ENCODE results near the gene CNOT8.
"Not testable (repeated sequence)": the region's sequence is repeated elsewhere in the genome, so short reads cannot be mapped to it uniquely, and the experiment has no call there.

CNOT8 gene

DNA sequence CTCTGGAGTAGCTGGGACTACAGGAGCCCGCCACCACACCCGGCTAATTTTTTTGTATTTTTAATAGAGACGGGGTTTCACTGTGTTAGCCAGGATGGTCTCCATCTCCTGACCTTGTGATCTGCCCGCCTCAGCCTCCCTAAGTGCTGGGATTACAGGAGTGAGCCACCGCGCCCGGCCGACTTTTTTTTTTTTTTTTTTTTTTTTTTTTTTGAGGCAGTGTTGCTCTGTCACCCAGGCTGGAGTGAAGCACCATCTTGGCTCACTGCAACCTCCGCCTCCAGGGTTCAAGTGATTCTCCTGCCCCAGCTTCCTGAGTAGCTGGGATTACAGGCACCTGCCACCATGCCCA is 22.8 kb upstream of the CNOT8 start:
- DNase-seq (ENCODE audit: low spot score), result not testable (repeated sequence)

DNA sequence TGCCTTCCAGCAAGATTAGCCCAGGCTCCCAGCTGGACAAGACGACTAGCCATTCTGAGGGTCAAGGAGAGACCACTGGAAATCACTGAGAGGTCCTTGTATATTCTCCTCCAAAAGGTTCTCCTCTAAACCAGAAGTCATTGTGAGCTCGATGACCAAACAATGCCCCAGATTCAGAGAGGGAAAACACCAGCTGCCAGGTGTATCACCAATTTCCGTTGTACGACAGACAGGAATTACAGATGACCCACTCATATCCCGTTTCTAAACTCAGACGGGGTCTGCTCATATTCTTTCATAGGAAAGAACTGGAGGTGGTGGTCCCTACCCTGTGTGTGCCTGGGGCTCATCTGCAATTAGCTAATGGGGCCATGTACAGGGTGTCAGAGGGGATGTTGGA is 22.2 kb upstream of the CNOT8 start:
- DNase-seq (ENCODE audit: low spot score), result no peak

DNA sequence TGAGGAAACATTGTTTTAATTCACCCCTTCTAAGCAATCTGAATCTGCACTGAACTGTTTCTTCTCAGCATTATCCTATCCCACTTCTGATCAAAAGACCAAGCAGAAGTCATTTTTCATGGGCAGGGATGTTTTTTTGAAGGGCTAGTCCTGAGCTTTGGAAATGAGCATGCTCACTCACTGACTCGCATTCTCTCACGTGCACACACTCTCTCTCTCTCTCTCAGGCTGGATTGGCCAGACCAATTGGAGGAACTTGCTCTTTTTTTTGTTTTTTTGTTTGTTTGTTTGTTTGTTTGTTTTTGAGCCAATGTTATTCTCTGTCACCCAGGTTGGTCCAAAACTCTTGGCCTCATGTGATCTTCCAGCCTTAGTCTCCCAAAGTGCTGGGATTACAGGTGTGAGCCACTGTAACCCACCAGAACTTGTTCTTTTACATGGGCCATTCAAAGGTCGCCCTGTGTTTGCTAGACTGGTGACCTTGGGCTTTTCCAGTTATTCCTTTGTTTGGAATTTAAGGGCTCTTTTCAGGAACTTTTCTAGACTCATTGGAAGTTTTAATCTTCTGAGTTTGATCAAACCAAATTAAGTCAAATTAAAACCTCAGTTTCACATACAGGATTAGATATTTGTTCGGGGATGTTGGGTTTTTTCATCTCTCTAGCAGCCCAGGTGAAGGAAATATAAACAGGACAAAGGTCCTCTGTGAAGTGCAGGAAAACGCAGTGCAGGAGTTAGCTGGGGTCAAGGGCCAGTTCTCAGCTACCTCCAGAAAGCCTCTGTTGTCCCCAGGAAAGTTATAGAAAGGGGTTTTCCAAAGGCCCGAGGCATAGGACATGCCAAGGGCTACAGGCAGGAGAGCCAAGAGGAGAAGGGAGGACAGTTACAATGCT is 21.2 kb upstream of the CNOT8 start:
- DNase-seq (ENCODE audit: low spot score), result no peak

DNA sequence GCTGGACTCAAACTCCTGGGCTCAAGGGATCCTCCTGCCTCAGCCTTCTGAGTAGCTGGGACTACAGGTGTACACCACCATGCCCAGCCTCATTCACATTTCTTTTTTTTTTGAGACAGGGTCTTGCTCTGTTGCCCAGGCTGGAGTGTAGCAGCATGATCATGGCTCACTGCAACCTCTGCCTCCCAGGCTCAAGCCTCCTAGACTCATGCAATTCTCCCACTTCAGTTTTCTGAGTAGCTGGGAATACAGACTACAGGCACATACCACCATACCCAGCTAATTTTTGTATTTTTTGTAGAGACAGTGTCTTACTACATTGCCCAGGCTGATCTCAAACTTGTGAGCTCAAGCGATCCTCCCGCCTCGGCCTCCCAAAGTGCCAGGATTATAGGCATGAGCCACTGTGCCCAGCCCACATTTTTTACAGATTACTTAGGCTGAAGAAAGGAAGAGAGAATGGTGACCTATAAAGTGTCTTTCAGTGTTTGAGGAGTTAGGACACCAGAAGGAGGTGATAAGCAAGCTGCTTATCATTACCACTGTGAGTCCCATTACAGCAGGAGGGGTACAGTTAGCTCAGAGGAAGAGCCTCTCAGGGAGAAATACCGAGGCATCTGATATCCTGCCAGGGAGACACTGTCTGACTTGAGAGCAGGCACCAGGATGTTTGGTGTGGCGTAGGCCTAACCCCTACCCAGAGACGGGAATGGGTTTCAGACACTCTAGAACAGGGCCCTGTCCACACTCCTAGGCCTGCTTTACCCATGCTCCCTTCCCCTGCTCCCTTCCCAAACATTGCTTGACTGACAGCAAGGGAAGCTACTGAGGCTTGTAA is 17.8 kb upstream of the CNOT8 start:
- no peak for DNase-seq (ENCODE audit: low spot score)

DNA sequence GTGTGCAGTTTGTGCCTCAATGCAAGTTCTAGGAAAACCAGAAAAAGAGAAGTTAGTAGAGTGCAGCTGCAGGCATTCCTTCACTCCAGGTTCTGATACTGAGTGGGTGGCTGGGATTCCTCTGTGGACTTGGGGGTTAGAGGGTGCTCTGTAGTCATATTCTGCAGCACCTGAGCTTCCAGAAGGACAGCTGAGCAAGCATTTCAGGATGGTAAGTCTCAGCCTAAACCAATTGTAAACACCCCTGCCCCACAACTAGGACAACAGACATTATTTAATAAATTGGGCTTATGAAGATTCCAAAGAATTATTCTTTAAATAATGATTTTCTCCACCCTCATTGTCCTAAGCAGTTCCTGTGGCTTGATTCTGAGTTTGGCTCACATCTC is 17.2 kb upstream of the CNOT8 start:
- DNase-seq (ENCODE audit: low spot score), result no peak

DNA sequence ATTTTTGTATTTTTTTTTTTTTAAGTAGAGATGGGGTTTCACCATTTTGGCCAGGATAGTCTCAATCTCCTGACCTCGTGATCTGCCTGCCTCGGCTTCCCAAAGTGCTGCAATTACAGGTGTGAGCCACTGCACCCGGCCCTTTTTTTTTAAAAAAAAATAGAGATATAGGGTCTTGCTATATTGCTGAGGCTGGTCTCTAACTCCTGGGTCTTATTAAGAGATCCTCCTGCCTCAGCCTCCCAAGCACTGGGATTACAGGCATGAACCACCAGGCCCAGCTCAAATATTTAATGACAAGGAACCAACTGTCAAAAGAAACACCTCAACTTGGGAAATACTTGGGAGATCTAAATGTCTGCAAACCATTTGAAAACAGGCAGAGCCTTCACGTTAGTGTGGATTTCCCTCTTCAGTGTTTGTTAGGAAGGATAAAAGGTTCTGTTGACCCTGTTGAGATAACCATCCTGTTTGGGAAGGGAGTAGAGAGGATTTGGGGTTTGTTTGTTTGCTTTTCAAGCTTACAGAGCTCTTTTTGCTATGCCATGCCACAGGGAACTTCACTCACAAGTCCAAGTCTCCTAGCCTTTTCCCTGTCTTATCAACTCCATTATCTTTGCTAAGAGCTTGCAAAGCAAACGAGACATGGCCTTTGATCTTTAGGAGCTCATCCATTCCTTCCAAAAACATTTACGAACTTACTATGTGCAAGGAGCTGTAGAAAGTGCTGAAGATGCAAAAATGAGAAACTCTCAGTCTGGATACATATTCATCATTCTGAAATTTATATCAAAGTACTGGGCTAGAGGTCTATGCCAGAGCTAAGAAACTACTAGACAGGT is 15.5 kb upstream of the CNOT8 start:
- no peak for DNase-seq (ENCODE audit: low spot score)

DNA sequence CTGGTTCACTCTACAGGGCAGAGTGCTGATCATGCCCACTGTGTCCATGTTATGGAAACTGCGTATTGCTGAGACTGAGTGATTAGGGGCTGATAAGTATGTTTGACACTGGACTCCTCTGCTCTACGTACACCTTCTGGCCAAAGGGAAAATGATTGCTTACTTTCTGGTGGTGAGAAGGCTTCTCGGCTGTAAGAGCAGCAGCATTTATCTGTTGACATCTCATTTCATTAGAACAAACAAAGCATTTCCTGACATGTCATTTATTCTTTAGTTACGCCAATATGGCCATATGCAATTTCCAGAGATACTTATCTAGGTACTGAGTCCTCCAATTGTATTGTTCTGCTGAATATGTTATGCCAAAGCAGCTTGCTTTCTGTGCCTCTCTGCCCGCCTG is 13.6 kb upstream of the CNOT8 start:
- no peak for DNase-seq (ENCODE audit: low spot score)

DNA sequence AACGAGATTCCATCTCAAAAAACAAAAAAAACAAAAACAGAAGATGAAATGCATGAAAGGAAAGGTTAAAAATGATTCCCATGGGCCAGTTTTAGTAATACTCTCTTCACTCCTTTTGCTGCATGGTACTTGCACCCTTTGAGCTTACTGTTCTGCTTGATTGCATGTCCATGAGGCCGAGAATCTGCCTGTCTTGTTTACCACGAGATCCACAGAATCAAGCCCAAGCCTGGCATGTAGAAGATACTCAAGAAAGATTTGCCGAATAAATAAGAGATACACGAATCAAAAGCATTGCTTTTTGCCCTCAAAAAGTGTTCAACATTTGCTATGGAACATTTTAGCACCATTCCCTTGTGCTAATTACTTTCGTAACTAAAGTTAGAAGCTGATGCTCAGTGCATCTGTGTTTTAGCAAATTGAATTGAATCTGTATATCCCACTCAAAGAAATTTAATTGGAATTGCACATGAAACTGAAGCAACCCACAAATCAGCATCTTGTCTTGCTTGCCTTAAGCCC is 9.1 kb upstream of the CNOT8 start:
- no peak for DNase-seq (ENCODE audit: low spot score)

DNA sequence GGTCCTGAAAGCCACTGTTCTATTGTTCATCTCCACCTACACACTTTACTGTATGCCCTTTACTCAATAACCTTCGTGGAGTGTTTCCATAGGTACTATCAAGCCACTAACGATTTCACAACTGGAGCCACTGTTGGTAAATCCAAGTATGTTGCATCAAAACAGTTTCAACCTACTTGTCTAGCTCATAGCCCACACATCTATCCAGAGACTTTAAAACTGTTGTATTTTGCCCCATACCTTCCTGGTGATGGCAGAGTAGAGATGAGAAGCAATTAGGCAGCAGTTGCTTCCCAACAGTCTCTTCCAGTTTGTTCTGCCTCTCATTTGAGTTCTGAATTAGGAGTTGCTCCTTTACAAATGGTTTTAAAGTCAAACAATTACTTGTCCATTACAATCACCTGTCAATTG is 8.6 kb upstream of the CNOT8 start:
- no peak for DNase-seq (ENCODE audit: low spot score)

DNA sequence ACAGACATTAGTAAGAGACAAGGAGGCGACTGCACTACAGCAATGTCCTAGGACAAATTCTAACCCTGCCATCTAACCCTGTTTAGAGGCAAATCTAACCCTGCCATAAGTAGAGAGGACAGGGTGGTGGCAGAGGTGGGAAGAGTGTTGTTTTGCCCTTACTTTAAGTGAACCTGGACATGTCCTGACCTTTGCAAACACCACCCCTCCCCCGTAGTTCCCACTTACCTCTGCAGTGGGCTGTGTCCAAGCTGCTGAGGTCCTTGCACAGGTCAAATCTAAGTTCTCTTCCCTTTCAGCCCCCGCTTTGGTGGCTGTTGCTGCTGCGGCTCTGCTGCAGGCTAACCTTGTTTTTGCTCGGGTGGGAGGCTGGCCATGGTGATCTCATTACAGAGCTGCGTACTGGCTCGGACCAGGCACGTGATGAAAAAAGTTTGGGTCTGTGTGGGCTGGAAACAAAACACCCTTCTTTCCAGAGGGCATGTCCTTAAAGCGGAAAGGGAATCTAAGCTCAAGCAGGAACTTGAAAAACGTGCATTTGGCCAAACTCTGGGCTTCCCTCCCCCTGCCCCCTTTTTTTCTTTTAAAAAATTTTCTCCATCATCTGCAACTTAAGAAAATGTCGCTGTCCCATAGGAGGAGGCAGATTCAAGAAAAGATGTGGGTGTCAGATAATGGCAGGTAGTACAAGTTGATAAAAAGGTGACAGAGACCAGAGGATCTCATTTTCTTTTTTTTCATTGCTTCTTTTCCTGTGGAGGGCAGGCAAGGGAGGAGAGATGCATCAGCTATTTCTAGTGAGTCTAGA is 8.0 kb upstream of the CNOT8 start, which contains the start of gene FAXDC2:
Gene FAXDC2, minus strand, starts transcription at position 349 of the 808 bp plus-strand sequence. CDS start 12,425 bp downstream, outside the sequence.
- no peak for DNase-seq (ENCODE audit: low spot score)

DNA sequence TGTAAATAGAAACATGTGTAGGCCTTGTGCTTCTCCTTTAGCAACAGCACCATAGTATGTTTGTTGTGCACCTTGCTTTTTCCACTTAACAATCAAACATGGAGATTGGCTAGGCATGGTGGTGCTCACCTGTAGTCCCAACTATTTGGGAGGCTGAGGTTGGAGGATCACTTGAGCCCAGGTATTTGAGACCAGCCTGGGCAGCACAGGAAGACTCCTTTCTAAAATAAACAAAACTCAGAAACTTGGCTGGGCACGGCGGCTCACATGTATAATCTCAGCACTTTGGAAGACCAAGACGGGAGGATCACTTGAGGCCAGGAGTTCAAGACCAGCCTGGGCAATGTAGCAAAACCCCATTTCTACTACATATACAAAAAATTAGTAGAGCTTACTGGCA is 7.1 kb upstream of the CNOT8 start:
- no peak for DNase-seq (ENCODE audit: low spot score)

DNA sequence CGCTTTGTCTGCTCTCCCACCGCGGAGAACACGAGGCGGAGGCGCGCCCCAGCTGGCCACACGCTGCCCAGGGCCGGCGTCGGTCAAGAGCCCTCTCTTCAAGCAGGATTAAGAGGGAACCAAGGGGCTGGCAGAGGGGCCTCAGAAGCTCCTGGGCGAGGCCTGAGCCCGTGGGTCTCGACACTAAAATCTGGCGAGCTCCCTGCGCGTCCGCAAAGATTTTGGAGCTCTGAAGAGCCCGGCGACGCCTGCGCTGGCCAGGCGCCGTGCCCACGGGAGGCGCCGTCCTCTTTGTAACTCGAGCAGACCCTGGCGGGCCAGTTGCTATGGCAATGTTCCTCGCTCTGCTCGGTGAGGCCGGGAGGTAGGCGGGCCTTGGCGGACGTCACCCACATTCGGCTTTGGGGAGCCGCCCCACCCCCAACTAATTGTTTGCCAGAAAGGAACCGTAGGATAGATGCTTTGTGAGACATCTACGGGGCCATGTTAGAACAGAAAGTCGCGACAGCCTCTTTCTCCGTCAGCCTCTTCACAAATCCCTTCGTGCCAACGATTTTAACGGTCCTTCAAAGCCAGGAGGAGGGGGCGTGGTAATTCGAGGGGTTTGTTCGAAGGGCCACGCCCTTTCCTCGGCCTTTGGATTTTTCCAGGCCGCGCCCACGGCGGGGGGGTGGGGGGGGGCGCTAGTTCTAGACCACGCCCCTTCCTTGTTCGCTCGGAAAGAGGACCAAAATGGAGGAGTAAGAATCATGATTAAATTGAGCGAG is 714 bp upstream of the CNOT8 start:
- DNase-seq (ENCODE audit: low spot score), result peak; percentile 86

DNA sequence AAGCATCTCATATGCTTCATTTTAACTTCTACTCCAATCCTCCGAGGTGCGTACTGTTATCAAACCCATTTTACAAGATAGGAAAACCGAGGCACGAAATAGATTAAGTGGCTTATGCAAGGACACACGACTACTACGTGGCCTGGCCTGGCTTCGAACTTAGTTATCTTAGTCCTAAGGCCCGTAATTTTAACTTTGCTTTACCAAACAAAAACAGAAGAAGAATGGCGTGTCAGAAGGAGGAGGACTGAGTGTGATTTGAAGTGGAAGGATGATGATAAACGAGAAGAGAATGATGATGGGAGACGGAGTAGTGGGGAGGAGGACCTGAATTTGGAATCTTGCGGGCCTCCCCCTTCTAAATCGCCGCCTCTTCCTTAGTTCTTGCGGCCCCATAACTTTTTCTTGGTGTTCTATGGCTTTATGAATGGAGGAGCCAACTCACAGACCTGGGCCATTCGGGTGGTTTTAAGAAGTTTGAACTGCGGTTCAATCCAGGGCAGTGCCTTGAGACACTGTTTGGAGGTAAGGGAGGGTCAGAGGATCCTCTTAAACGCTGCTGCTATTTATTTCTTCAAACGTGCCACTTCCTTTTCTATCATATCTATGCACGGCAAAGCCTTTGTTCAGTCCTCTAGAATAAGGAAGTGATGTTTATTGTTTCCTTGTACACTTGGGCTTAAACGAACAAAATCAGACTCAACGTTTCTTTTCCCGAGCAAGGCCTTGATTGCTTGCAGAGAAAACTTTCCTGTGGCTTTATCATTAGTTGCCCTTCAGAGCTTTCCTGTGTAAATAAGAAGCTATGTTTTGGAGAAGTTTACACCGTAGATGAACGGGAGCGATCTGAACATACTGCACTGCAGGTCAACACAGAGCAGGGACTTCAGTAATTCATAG is 795 bp downstream of the CNOT8 start:
- no peak for DNase-seq (ENCODE audit: low spot score)

DNA sequence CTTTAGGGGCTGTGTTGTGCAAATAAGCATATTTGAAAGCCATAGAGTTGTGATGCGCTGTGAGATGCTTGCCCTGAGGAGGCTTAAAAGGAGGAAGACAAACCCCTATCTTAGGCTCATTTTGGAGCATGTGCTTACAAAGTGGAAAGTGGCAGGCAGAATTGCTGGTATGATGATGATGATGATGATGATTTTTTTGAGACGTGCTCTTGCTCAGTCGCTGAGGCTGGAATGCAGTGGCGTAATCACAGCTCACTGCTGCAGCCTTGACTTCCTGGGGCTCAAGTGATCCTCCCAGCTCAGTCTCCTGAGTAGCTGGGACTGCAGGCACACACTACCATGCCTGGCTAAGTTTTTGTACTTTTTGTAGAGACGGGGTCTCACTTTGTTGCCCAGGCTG is 1.7 kb downstream of the CNOT8 start:
- DNase-seq (ENCODE audit: low spot score), result peak; percentile 32

DNA sequence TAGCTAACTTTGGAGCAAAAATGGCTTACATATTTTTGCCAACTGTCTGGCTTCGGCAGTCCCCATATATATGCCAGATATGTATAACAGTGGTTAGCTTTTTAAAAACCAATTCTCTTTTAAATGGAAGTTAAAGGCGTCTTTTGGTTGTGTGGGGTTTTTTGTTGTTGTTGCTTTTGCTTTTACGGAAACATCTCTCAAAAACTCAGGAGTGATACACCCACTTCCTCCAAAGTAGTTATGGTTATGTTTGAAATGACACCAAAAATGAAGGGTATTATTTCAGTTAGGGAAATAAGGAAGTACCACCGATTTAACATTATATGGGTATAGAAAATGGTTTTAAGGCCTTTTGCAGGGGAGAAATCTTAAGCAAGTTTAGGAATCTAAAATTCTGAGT is 2.3 kb downstream of the CNOT8 start:
- no peak for DNase-seq (ENCODE audit: low spot score)

DNA sequence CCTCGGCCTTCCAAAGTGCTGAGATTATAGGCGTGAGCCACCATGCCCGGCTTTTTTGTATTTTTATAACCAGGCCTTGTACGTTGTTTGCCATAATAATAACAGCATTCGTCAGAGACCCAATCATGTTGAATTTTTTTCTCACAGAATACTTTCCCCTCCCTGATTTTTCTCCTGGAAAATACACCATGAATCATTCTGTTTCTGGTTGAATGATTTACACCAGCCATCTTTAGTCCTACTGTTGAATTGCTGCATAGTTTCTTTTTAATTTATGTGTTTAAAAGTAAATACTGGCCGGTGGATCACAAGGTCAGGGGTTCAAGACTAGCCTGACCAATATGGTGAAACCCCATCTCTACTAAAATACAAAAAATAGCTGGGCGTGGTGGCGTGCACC is 3.5 kb downstream of the CNOT8 start:
- DNase-seq (ENCODE audit: low spot score), result no peak

DNA sequence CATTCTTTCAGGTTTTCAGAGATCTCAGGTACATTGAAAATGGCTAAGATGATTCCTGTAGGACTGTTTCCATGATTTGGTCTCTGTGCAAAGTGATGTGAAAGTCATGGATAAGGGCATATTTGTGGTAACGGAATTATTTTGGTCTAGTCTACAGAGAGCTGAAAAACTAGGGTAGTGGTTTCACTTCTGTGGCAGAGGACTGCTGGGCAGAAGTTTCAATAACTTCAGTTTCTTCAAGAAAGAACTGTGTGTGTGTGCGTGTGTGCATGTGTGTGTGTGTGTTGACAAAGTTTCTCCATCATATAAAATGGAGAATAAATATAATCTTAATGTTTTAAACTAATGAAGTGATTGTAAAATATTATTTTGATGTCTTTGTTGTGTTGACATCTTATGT is 4.3 kb downstream of the CNOT8 start:
- no peak for DNase-seq (ENCODE audit: low spot score)

DNA sequence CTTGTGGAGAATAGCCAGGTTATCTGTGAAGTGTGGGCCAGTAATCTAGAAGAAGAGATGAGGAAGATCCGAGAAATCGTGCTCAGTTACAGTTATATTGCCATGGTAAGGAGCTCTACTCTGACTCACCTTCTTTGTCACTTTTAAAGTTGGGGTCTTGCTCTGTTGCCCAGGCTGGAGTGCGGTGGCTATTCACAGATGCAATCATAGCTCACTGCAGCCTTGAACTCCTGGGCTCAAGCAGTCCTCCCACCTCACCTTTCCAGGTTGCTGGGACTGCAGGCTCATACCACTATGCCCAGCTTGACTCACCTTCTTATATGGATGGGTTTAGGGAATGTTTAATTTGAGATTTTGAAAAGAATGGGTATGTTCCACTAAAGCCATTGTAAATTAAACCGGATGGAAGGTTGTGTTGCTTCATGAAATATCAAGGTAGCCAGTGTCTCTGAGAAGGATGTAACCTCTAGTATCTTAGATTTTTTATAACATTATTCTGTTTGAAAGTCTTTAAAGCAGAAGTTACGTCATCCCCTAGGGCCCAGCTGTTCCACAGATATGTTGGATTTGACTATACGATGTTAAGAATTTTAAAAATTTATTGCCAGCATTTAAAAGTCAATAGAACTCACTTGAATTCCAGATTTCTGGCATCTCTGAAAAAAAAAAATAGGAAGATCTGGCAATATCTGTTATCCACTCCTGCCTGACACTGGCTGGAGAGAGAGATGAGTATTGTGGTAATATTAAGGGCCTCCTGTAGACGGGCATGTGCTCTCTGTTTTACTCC is 5.1 kb downstream of the CNOT8 start:
- no peak for DNase-seq (ENCODE audit: low spot score)
